GM23338 (cell line): ENCODE measurements around the gene TEX53. TPM values are rescaled to one million over a fixed set of nuclear protein-coding genes. Genes with fewer than 3 reads are reported as not detected.

Experiments
- polyA plus RNA-seq: library from polyadenylated mRNA; unstranded; fragments of >200 nt; fragmentation: Nextera tagmentation; extraction: Ambion mirVana; gene quantifications from 2 replicates; pipeline ENCODE4 v1.2.1, GENCODE V29; 2016
- small RNA-seq: library from RNA; depleted of rRNA; stranded (forward); fragments of <200 nt; gene quantifications from one replicate; pipeline ENCODE3, GENCODE V24; 2014; ENCODE audit warnings: low replicate concordance
- total RNA-seq: library from RNA; depleted of rRNA; stranded (reverse); fragments of >200 nt; shearing (Covaris generic); gene quantifications from 2 replicates; pipeline ENCODE4 v1.2.3, GENCODE V29; 2014; rRNA removed

The TEX53 gene
- total and polyA plus RNA-seq, 2 experiments from 2014 or later = not detected

Small RNA genes lying within 50 kb of the gene (small RNA-seq; reads per million reads assigned to genes)
- not detected for gene RF00019

Other genes with a start within 250 kb of the TEX53 start
- 8.9 and 11.2 TPM in 2 replicates for gene WHRN, start 152.3 kb downstream of the TEX53 start, total RNA-seq
- 7.2 and 8.3 TPM in 2 replicates for gene WHRN, start 152.3 kb downstream of the TEX53 start, polyA plus RNA-seq
- gene ATP6V1G1, start 70.0 kb downstream of the TEX53 start, total RNA-seq = 166 and 179 TPM in 2 replicates
- gene ATP6V1G1, start 70.0 kb downstream of the TEX53 start, polyA plus RNA-seq = 494 and 509 TPM in 2 replicates
- 10.0 and 13.6 TPM in 2 replicates for gene TMEM268, start 46.5 kb downstream of the TEX53 start, total RNA-seq
- gene TMEM268, start 46.5 kb downstream of the TEX53 start, polyA plus RNA-seq = 2.1 and 2.8 TPM in 2 replicates
- not detected in 2 replicates for gene TEX48, start 24.4 kb upstream of the TEX53 start, total RNA-seq
- not detected in 2 replicates for gene TEX48, start 24.4 kb upstream of the TEX53 start, polyA plus RNA-seq
- gene TNFSF15, start 148.2 kb upstream of the TEX53 start, total RNA-seq = 0.07 and 0.08 TPM in 2 replicates
- 0.03 and 0.06 TPM in 2 replicates for gene TNFSF15, start 148.2 kb upstream of the TEX53 start, polyA plus RNA-seq